Measurements from ENCODE around the gene SHOX. TPM values are rescaled to one million over a fixed set of nuclear protein-coding genes. Genes with fewer than 3 reads are reported as not detected.

Gene SHOX
- total RNA-seq, 1 experiment from 2014 or later, result not detected

DNA sequence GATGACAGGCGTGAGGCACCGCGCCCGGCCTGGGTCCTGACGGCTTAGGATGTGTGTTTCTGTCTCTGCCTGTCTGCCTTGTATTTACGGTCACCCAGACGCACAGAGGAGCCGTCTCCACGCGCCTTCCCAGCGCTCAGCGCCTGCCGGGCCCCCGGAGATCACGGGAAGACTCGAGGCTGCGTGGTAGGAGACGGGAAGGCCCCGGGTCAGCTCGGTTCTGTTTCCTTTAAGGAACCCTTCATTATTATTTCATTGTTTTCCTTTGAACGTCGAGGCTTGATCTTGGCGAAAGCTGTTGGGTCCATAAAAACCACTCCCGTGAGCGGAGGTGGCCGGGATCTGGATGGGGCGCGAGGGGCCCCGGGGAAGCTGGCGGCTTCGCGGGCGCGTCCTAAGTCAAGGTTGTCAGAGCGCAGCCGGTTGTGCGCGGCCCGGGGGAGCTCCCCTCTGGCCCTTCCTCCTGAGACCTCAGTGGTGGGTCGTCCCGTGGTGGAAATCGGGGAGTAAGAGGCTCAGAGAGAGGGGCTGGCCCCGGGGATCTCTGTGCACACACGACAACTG lies 1.3 kb downstream of the SHOX start:
- Histone ChIP-seq H3K9me3 (ENCODE audit: control insufficient read depth in 1 of 2, insufficient read depth in 1 of 2, low read depth in 1 of 2, low read length in 2 of 2) (no peaks in the 10 kb centered on the region), H3K36me3 (ENCODE audit: control insufficient read depth in 1 of 2, insufficient read depth in 2 of 2, low read length in 2 of 2) (no peaks in the 10 kb centered on the region), H3K9me2 (ENCODE audit: insufficient read depth) (no peaks in the 10 kb centered on the region), H3K27me3 (ENCODE audit: insufficient read depth, low read length) (no peaks in the 10 kb centered on the region), H3K4me3 (replicated peaks in 1 of 2; ENCODE audit: low read depth in 1 of 2, low read length in 2 of 2) (no peak overlapping the region), H3K4me1 (ENCODE audit: control insufficient read depth in 1 of 2, insufficient read depth in 2 of 2, low read length in 2 of 2) (no peaks in the 10 kb centered on the region), H3K9ac (ENCODE audit: low read length) (no peak overlapping the region), H3K4me2 (ENCODE audit: low read length) (no peak overlapping the region), H4K20me1 (ENCODE audit: insufficient read depth) (no peaks in the 10 kb centered on the region), H2AFZ (ENCODE audit: low read depth, low read length, poor library complexity, severe bottlenecking) (no peak overlapping the region), H3K27ac (ENCODE audit: low read depth, low read length) (no peak overlapping the region), H3K79me2 (ENCODE audit: insufficient read depth, low read length) (no peaks in the 10 kb centered on the region)
- ATAC-seq (no peak), DNase-seq (ENCODE audit: low read depth, low spot score) (no peak)
- intact Hi-C loops (cut with micrococcal nuclease), result no loop called here
- TF ChIP-seq, protein P1, sequence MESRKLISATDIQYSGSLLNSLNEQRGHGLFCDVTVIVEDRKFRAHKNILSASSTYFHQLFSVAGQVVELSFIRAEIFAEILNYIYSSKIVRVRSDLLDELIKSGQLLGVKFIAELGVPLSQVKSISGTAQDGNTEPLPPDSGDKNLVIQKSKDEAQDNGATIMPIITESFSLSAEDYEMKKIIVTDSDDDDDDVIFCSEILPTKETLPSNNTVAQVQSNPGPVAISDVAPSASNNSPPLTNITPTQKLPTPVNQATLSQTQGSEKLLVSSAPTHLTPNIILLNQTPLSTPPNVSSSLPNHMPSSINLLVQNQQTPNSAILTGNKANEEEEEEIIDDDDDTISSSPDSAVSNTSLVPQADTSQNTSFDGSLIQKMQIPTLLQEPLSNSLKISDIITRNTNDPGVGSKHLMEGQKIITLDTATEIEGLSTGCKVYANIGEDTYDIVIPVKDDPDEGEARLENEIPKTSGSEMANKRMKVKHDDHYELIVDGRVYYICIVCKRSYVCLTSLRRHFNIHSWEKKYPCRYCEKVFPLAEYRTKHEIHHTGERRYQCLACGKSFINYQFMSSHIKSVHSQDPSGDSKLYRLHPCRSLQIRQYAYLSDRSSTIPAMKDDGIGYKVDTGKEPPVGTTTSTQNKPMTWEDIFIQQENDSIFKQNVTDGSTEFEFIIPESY (IDR thresholded peaks at IDR 0.05; ENCODE audit: extremely low read depth, insufficient replicate concordance, low read length), result no peak
- TF ChIP-seq ZNF274 (IDR thresholded peaks at IDR 0.05; ENCODE audit: low read depth, low read length), result no peak
- no peak for TF ChIP-seq EZH2phosphoT487 (IDR thresholded peaks at IDR 0.05; ENCODE audit: borderline replicate concordance)
- TF ChIP-seq JUND (IDR thresholded peaks at IDR 0.05), result no peak
- TF ChIP-seq YY1 (IDR thresholded peaks at IDR 0.05; ENCODE audit: extremely low read depth, insufficient replicate concordance, low read depth, low read length), result no peak
- TF ChIP-seq SP1 (IDR thresholded peaks at IDR 0.05; ENCODE audit: low read depth), result no peak
- no peak for TF ChIP-seq TCF7L2 (IDR thresholded peaks at IDR 0.05; ENCODE audit: borderline replicate concordance, extremely low read depth, insufficient read depth, insufficient read length)
- no peak for TF ChIP-seq EZH2 (IDR thresholded peaks at IDR 0.05)
- no peak for TF ChIP-seq ZFX (IDR thresholded peaks at IDR 0.05)
- TF ChIP-seq SIN3A (IDR thresholded peaks at IDR 0.05; ENCODE audit: low read depth), result no peak
- TF ChIP-seq, protein P2, sequence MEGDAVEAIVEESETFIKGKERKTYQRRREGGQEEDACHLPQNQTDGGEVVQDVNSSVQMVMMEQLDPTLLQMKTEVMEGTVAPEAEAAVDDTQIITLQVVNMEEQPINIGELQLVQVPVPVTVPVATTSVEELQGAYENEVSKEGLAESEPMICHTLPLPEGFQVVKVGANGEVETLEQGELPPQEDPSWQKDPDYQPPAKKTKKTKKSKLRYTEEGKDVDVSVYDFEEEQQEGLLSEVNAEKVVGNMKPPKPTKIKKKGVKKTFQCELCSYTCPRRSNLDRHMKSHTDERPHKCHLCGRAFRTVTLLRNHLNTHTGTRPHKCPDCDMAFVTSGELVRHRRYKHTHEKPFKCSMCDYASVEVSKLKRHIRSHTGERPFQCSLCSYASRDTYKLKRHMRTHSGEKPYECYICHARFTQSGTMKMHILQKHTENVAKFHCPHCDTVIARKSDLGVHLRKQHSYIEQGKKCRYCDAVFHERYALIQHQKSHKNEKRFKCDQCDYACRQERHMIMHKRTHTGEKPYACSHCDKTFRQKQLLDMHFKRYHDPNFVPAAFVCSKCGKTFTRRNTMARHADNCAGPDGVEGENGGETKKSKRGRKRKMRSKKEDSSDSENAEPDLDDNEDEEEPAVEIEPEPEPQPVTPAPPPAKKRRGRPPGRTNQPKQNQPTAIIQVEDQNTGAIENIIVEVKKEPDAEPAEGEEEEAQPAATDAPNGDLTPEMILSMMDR (IDR thresholded peaks at IDR 0.05 in 2 of 3, conservative IDR thresholded peaks at IDR 0.05 in 1 of 3; ENCODE audit: borderline replicate concordance in 1 of 3, insufficient read depth in 1 of 3, low read depth in 2 of 3, low read length in 2 of 3), result no peak
- ChIA-PET CTCF (no interaction called here), POLR2A (no interaction called here), RAD21 (ENCODE audit: low non-redundant PET in 1 of 2, low total read pairs in 2 of 2, uncharacterized antibody in 2 of 2, unreplicated experiment in 2 of 2) (no interaction called here)
- no TSS peak for BruUV-seq (replicated peaks)
